Measurements from ENCODE around the gene MYB.

DNA sequence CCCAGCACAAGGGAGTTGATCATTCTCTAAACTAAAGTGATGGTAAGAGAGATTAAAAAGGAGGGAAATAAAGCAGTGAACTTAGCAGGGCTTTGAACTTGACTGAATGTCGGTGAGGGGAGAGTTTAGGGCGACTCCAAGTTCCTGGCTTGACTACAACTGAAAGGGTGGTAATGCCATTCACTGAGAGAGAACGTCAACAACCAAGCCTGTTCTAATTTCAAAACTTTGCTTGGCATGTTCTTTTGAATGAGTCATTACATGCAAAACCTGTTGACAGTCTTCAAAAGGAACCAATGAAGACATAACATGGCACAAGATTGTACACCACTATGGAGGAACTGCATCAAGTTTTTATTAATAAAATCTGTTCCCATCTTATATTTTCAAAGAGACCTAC is 10.3 kb upstream of the MYB start:
- no peak for TF ChIP-seq GATA3 (IDR thresholded peaks at IDR 0.05; ENCODE audit: low read depth, low read length)
- no peak for TF ChIP-seq GATA2 (IDR thresholded peaks at IDR 0.05; ENCODE audit: low read depth, low read length)

Data from SH-SY5Y (cell line).